PC-3 (cell line): ENCODE measurements around the gene ENTPD2. TPM values are rescaled to one million over a fixed set of nuclear protein-coding genes. Genes with fewer than 3 reads are reported as not detected.

Experiments
- ATAC-seq: fragments of 200-7000 bp; cut with Tn5 transposase; 2 replicates; pipeline ENCODE4 v1.9.1; 2020; ENCODE audit warnings: mild to moderate bottlenecking, moderate library complexity
- BruUV-seq: library from RNA; stranded (reverse); fragments of 400-500 nt; replicated peaks from 2 replicates; lab custom pipeline; 2021; lab: Mats Ljungman, UMichigan
- CTCF ChIA-PET: fragments of 300-600 bp; sonication (Branson Sonifier 250); formaldehyde crosslinking; loops from one replicate; lab custom pipeline; 2022; ENCODE audit warnings: antibody characterized with exemption; lab: Charles Lee
- POLR2A ChIA-PET: fragments of 300-600 bp; sonication (Branson Sonifier 250); formaldehyde crosslinking; loops from one replicate; lab custom pipeline; 2022; ENCODE audit warnings: antibody characterized with exemption; ENCODE audit not compliant: unreplicated experiment; lab: Charles Lee
- DNase-seq: peaks from one replicate; pipeline ENCODE4 v3.0.0-alpha.2; 2015
- H2AFZ ChIP-seq: fragments of 300-600 bp; sonication (generic); 2 replicates; pipeline ENCODE4 v1.6.0; 2016; ENCODE audit warnings: antibody characterized with exemption, low read length
- H3F3A ChIP-seq: fragments of 300-600 bp; sonication (generic); one replicate; pipeline ENCODE4 v1.6.0; 2017; ENCODE audit warnings: antibody characterized with exemption, low read length, control low read depth, mild to moderate bottlenecking; ENCODE audit not compliant: unreplicated experiment
- H3K27ac ChIP-seq: fragments of 300-600 bp; sonication (generic); 2 replicates; pipeline ENCODE4 v1.5.1; 2016; ENCODE audit warnings: mild to moderate bottlenecking, low read length
- H3K27me3 ChIP-seq: fragments of 300-600 bp; sonication (generic); 2 replicates; pipeline ENCODE4 v1.6.1; 2016; ENCODE audit warnings: low read length, mixed read lengths
- H3K36me3 ChIP-seq: fragments of 300-600 bp; sonication (generic); 2 replicates; pipeline ENCODE4 v1.6.1; 2016; ENCODE audit warnings: low read depth, mixed run types, low read length, mixed read lengths
- H3K4me1 ChIP-seq: fragments of 300-600 bp; sonication (generic); 2 replicates; pipeline ENCODE4 v1.5.1; 2016; ENCODE audit warnings: low read length; ENCODE audit not compliant: insufficient read depth
- H3K4me2 ChIP-seq: fragments of 300-600 bp; sonication (generic); 2 replicates; pipeline ENCODE4 v1.6.0; 2016; ENCODE audit warnings: low read length
- H3K4me3 ChIP-seq: fragments of 300-600 bp; sonication (generic); 2 replicates; pipeline ENCODE4 v1.5.1; 2016; ENCODE audit warnings: mild to moderate bottlenecking, low read length, mixed read lengths
- H3K79me2 ChIP-seq: fragments of 300-600 bp; sonication (generic); 2 replicates; pipeline ENCODE4 v1.6.1; 2017; ENCODE audit warnings: low read length, mixed read lengths
- H3K9ac ChIP-seq: fragments of 300-600 bp; sonication (generic); 2 replicates; pipeline ENCODE4 v1.6.0; 2016; ENCODE audit warnings: mild to moderate bottlenecking, low read length
- H3K9me2 ChIP-seq: fragments of 300-600 bp; sonication (generic); replicated peaks from 2 replicates; pipeline ENCODE4 v1.6.1; 2016; ENCODE audit warnings: mixed run types, low read length, mixed read lengths
- H3K9me3 ChIP-seq: fragments of 300-600 bp; sonication (generic); 2 replicates; pipeline ENCODE4 v1.6.1; 2016; ENCODE audit warnings: low read length, mixed read lengths
- H4K20me1 ChIP-seq: fragments of 300-600 bp; sonication (generic); 2 replicates; pipeline ENCODE4 v1.6.1; 2016; ENCODE audit warnings: low read length, mixed read lengths
- CTCF ChIP-seq: fragments of 300-600 bp; sonication (generic); conservative IDR thresholded peaks from 2 replicates; pipeline ENCODE4 v1.5.1; 2017; ENCODE audit warnings: antibody characterized with exemption, low read depth, mild to moderate bottlenecking, low read length
- EZH2 ChIP-seq: fragments of 300-600 bp; sonication (generic); IDR thresholded peaks from one replicate; pipeline ENCODE4 v1.6.1; 2017; ENCODE audit warnings: antibody characterized with exemption, mild to moderate bottlenecking, low read length; ENCODE audit not compliant: unreplicated experiment
- EZH2phosphoT487 ChIP-seq: fragments of 300-600 bp; sonication (generic); IDR thresholded peaks from 2 replicates; pipeline ENCODE4 v1.6.1; 2018; ENCODE audit warnings: mild to moderate bottlenecking, antibody characterized with exemption, low read length, borderline replicate concordance
- intact Hi-C: fragments of 100-400 bp; cut with micrococcal nuclease; formaldehyde crosslinking; loops from 2 replicates; pipeline ENCODE4 v1.9.0; 2023
- total RNA-seq: library from RNA; depleted of rRNA; stranded (reverse); fragments of >200 nt; gene quantifications from 2 replicates; pipeline ENCODE4 v1.2.3, GENCODE V29; 2014

The ENTPD2 gene
- total RNA-seq, 1 experiment from 2014 or later: 1.3 TPM

GRCh38 chr9:137013571-137013940 is 40.3 kb downstream of the ENTPD2 start:
- ChIA-PET CTCF (no interaction called here), POLR2A (no interaction called here)
- H3K27me3 ChIP-seq: no peaks in the 10 kb centered on the region
- DNase-seq (no peak), ATAC-seq (no peak)
- no peaks in the 10 kb centered on the region for H3K9me3 ChIP-seq
- no peak overlapping the region for H3K9ac ChIP-seq
- intact Hi-C loops: no loop called here
- H3K9me2 ChIP-seq: no peaks in the 10 kb centered on the region
- no peak overlapping the region for H3K27ac ChIP-seq
- no peaks in the 10 kb centered on the region for H3K4me1 ChIP-seq
- no peaks in the 10 kb centered on the region for H3K36me3 ChIP-seq
- H3K4me2 ChIP-seq: no peak overlapping the region
- H2AFZ ChIP-seq: no peak overlapping the region
- no TSS peak for BruUV-seq
- no peak overlapping the region for H3K4me3 ChIP-seq
- TF ChIP-seq EZH2: no peak
- no peak for TF ChIP-seq CTCF
- TF ChIP-seq EZH2phosphoT487: no peak
- no peaks in the 10 kb centered on the region for H3K79me2 ChIP-seq
- H3F3A ChIP-seq: no peaks in the 10 kb centered on the region
- no peaks in the 10 kb centered on the region for H4K20me1 ChIP-seq

GRCh38 chr9:137012694-137013570 is 40.9 kb downstream of the ENTPD2 start:
- POLR2A ChIA-PET: no interaction called here
- H3K4me1 ChIP-seq: no peaks in the 10 kb centered on the region
- no peaks in the 10 kb centered on the region for H4K20me1 ChIP-seq

More at GRCh38 chr9:137012694-137013570, 40.9 kb downstream of the ENTPD2 start:
- no peak overlapping the region for H3K27ac ChIP-seq
- no peak for ATAC-seq
- no peak overlapping the region for H3K9ac ChIP-seq
- no peaks in the 10 kb centered on the region for H3K9me3 ChIP-seq
- H3K4me2 ChIP-seq: no peak overlapping the region
- H3K36me3 ChIP-seq: no peaks in the 10 kb centered on the region
- H2AFZ ChIP-seq: no peak overlapping the region
- BruUV-seq: no TSS peak
- no peak for DNase-seq
- CTCF ChIA-PET: no interaction called here
- no peaks in the 10 kb centered on the region for H3K27me3 ChIP-seq
- H3K79me2 ChIP-seq: no peaks in the 10 kb centered on the region
- intact Hi-C loops: no loop called here
- no peak for TF ChIP-seq EZH2
- no peak for TF ChIP-seq CTCF
- no peak for TF ChIP-seq EZH2phosphoT487
- no peaks in the 10 kb centered on the region for H3F3A ChIP-seq
- H3K9me2 ChIP-seq: no peaks in the 10 kb centered on the region
- no peak overlapping the region for H3K4me3 ChIP-seq
